GM18861 (cell line): ENCODE data around the gene RARRES2.

Experiments used
- ATAC-seq: cut with Tn5 transposase; IDR thresholded peaks from one replicate; pipeline ENCODE4 v1.9.1; 2021; ENCODE audit not compliant: unreplicated experiment

RARRES2 gene

DNA sequence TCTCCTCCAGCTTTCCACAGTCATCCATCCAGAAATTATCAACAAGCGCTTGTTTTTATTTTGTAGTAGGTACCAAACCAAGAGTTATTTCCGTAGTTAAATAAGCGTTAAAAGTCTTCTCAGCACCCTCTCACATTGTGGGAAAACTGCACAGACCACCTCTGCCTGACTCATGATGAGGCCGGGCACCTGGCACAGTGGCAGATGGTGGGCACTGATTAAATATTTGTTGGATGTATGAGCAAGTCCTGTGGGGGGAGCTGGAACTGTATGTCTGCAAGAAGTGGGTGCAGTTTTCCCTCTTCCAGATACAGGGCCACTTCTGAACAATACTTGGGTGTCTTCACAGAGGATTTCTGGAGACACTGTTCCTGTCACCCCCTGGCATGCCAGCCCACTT, 21.9 kb upstream of the RARRES2 start:
- no peak for ATAC-seq

DNA sequence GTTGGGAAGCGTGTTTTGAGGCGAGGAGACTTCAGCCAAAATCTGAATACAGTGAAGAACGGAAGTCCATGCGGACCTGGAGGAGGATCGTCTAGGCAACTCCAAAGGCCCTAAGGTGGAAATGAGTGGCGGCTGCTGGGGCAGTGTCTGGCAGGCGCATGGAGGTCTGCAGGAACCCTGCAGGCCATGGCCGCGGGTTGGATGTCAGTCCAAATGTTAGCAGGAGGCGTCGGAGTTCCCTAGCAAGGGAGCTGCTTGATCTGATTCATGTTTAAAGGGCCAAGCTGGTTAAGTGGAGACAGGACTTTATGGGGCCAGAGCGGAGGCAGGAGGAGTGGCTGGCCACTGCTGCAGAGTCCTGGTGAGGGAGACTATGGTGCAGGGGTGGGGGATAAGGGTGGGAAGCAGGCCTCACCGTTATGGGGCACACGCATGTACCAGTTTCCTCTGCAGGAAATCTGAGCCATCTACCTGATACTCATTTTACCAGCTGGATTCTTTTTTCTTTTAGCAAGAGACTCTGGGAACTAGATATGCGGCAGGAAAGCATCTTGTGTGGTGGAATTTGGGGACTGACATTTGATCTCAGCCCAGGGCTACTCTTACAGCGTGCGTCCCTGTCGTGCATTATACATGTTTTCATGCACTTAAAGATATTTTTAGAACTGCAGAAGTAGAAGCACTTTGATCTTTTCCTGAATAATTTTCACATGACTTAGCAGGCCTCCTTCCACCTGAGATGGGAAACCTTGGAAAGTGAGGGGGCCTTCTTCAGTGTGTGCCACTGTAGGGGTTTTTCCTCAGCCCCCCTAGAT, 20.6 kb upstream of the RARRES2 start:
- ATAC-seq = no peak

DNA sequence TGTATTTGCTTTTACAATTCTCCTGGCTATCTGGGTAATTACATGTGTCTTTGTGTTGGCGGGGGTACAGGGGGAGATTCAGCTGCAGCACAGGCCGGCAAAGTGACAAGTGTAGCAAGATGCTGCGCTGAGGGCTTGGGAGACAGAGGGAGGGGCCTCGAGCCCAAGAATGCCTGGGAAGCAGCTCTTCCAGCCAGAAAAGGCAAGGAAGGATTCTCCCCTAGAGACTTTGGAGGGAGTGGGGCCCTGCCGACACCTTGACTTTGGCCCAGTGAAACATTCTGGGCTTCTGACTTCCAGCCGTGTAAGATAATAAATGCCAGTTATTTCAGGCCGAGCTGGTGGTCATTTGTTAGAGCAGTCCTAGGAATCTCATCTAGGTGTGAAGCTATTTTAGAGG, 20.0 kb upstream of the RARRES2 start:
- no peak for ATAC-seq

DNA sequence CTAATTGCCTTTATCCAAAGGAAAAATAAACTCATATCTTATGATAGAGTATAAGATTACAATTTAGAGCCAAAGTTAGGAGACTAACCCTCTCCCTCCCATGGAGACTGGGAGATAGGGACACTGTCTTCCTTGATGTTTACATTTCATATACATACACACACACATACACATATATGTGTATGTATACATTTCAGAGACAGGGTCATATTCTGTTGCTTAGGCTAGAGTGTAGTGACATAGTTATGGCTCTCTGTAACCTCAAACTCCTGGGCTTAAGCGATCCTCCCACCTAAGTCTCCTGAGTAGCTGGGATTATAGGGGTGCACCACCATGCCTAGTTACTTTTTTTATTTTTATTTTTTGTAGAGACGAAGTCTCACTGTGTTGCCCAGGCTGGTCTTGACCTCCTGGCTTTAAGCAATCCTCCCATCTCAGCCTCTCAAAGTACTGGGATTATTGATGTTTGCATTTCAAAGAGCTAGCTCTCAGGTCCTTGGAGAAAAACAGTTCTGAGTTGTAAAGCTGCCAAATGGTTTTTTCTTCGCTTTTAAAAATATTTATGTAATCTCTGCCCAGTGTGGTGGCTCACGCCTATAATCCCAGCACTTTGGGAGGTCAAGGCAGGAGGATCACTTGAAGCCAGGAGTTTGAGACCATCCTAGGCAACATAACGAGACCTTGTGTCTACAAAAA, 19.1 kb upstream of the RARRES2 start:
- no peak for ATAC-seq

DNA sequence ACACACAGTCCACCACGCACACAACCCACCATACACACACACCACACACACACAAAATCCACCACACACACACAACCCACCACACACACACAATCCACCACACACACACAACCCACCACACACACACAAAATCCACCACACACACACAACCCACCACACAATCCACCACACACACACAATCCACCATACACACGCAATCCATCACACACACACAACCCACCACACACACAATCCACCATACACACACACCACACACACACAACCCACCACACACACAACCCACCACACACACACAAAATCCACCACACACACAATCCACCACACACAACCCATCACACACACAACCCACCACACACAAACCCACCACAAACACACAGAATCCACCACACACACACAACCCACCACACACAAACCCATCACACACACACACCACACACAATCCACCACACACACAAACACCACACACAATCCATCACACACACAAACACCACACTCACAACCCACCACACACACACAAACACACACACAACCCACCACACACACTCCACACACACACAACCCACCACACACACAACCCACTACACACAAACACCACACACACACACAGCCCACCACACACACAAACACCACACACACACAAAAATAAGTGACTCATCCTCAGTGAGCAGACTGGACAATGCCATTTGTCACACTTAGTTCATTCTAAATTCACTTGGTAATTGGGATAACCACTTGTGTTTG, 18.4 kb upstream of the RARRES2 start:
- ATAC-seq = no peak

DNA sequence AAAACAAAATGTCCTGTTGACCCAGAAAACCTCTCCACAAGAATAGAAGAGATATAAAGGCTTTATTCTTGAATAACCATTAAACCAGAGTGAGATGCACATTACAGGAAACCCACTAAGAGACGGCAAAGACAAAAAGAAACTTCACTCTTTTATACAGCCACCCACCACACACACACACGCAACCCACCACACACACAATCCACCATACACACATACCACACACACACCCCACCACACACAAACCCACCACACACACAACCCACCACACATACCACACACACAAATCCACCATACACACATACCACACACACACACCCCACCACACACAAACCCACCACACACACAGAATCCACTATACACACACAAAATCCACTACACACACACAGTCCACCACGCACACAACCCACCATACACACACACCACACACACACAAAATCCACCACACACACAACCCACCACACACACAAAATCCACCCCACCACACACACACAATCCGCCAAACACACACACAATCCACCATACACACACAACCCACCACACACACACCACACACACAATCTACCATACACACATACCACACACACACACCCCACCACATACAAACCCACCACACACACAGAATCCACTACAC, 17.7 kb upstream of the RARRES2 start:
- ATAC-seq = no peak

DNA sequence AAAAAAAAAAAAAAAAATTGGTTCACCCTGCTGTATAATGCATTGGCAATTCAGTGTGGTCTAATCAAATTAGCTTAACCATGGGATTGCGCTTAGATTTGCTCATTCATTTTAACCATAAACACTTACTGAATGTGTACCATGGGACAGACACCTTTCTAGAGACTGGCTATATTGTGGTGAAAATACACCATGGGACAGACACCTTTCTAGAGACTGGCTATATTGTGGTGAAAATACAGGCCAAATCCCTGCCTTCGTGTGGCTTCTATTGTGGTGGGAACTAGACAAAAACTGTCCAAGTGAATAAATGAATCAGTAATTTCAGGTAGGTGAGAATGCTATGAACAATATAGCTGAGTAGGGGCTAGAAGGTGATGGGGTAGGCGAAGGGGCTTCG, 17.0 kb upstream of the RARRES2 start:
- ATAC-seq = no peak

DNA sequence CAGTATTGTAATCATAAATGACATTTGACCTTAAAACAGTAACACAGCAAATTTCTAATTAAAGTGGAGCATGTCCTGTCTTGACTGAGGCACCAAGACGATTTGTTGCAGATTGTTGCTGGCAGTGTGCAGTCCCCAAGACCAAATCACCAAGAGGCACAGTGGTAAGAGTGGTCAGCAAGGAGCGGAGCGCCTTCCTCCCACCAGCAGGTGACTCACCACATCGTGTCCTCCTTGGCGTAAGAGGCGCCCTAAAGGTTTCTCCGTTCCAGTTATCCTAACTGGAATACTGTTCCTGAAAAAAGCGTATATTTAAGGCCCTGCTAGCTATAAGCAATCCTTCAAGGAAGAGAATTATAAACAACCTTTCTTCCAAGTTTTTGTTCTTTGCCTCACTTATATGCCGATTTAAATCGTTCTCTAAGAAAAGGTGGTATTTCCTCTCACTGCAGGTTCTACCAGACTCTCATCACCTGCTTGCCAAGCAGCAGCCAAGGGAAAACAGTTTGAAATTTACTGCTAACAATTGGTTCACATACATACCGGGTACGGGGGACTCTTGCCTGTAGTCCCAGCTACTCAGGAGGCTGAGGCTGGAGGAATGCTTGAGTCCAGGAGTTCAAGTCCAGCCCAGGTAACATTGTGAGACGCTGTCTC, 16.5 kb upstream of the RARRES2 start:
- ATAC-seq = no peak

DNA sequence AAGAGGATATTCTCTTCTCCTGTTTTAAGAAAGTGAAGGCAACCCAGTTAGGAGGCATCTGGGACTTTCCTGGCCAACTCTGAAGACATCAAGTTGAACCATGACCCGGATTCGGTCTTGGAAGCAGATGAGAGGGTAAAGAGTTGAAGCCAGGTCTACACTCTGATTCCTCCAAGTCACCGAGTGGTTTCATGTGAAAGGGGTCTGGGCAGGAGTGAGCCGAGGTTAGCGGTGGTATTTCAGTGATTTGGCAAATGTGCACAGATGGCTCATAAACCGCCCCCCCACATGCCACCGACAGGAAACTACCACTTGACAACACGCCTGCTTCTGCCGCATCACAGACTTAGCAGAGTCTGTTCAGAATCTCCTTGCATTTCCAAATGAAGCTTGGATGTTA, 15.8 kb upstream of the RARRES2 start:
- no peak for ATAC-seq

DNA sequence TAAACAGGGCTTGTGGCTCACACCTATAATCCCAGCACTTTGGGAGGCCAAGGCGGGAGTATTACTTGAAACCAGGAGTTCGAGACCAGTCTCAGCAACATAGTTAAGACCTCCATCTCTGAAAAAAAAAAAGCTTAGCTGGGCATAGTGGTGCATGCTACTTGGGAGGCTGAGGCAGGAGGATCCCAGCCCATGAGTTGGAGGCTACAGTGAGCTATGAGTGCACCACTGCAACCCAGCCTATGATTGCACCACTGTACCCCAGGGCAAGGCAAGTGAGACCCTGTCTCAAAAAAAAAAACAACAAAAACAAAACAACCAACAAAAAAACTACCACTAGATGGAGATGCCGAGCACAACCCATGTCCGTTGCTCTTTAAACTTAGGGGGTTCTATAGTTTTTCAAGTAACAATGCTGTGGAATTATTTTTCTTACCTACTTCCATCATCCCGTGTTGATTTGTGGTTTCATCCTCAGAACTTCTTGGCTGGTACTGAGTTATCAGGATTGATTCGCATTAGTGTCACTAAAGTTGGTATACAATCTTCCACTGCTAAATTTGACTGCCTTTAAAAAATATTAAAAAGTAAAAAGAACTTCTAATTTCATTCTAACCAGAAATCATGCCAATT, 15.0 kb upstream of the RARRES2 start:
- ATAC-seq = no peak

DNA sequence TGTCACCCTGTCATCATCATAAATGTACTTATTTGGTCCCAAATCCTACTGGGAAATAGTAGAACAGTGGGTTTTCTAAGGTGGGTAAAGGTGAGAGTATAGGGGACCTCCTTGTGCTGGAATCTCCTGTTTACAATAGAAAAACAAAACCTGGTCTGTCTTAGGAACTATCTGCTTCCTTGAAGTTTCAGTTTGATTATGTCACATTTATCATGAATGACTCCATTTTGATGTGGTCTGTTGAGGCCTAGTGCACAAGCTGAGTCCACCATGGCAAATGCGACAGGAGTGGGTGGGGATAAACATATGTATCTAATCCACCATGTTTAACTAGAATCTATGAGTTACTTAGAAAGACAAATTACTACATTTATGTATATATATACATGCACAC, 14.2 kb upstream of the RARRES2 start:
- no peak for ATAC-seq

DNA sequence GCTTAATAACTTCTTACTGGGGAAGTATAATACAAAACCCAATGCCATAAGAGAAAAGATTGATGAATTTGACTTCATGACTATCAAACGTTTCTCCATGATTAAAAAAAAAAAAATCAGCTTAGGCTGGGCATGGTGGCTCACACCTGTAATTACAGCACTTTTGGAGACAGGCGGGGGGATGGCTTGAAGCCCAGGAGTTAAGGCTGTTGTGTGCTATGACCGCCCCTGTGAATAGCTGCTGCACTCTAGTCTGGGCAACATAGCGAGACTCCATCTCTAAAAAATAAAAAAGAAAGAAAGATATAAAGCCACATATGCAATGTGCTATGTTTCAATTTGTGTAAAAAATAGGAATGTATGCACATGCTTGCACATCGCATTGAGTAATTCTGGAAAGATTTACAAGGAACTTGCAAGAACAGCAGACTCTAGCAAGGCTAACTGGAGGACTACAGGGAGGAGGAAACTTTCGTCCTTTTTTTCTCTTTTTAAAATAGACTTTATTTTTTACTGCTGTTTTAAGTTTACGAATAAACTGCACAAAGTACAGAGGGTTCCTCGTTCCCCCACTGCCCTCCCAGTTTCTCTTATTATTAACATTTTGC, 10.3 kb upstream of the RARRES2 start:
- no peak for ATAC-seq

DNA sequence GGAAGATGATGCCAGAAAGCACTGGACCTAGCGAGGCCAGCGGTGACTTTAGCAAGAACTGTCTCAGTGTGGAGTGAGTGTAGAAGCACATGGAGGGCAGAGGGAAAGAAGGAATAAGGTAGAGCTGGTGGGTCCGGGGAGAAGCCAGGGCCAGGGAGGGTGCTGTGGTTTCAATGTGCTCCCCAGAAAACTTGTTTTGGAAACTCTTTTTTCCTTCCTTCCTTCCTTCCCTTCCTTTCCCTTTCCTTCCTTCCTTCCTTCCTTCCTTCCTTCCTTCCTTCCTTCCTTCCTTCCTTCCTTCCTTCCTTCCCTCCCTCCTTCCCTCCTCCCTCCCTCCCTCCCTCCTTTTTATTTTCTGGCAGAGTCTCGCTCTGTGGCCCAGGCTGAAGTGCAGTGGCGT, 5.5 kb upstream of the RARRES2 start:
- ATAC-seq = no peak

DNA sequence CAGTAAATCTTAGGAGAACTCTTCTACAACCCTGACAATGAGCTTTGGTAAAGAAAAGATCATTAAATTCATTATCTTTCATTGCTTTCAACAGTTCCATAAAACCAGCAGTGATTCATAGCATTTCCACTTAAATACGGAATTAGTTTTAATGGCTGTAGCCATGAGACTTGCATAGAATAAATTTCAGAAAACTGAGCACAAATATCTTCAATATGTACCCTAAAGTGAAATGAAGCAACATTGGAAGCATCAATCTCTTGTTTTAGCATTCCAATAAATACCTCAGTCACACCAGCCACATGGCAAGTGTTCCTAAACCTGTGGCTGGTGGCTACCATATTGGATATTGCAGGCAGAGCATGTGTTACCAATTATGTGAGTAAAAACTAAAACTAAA, 3.6 kb upstream of the RARRES2 start:
- ATAC-seq = no peak

DNA sequence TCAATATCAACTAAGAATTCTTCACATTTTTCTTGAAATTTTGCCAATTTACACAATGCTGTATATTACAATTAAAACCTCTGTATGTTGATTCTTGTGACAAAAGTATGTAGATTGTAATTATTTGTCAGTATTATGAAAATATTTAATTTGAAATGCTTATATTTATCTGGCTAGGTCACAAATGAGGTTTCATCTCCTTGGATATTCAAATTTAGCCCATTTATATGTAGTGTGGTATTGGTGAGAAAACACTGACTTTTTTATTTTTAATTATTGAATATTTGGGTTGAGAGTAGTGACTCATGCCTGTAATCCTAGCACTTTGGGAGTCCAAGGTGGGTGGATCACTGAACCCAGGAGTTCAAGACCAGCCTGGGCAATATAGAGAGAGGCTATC, 2.9 kb upstream of the RARRES2 start:
- no peak for ATAC-seq

DNA sequence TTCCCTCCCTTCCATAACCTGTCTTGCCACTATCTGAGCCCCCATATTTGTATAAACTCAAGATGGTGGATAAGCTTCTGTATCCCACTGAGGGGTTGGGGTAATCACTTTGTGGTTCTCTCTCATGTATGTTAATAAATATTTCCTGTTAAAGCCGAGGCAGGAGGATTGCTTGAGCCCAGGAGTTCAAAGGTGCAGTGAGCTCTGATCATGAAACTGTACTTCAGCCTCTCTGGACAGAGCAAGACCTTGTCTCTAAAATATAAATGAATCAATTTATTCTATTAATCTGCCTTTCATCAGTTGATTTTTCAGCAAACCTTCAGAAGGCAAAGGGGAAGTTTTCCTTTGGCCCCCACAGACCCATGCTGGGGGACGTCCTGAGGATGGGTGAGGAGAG, 1.8 kb upstream of the RARRES2 start:
- no peak for ATAC-seq

DNA sequence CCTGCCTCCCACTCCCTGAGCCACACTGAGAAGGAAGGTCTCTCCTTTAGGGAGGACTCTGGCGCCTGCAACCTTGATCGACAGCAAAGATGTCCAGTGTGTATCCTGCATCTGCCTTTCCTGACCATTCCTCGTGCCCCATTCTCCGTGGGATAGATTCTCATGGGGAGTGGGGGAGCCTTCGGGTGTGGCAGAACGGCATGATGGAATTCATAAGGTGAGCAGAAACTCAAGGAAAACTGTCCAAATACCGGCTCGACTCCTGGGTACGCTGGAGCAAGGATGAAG, 636 bp upstream of the RARRES2 start:
- no peak for ATAC-seq

DNA sequence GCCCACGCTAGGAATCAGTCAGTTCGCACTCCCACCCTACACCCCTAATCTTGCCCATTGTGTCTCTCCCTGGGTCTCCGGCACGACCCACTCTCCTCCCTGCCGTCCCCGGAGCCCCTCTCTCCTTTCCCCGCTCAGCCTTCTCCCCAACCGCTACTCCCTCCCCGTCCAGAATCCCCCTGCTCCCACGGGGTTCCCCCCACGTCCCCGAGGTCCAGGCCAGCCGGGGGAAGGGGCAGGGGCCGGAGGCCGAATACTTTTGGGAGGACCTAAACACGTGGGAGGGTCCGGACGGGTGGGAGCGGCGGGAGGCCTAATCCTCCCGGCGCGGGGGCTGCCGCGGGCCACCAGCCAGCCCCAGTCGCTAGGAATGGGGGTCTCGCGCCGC, 560 bp downstream of the RARRES2 start:
- no peak for ATAC-seq

DNA sequence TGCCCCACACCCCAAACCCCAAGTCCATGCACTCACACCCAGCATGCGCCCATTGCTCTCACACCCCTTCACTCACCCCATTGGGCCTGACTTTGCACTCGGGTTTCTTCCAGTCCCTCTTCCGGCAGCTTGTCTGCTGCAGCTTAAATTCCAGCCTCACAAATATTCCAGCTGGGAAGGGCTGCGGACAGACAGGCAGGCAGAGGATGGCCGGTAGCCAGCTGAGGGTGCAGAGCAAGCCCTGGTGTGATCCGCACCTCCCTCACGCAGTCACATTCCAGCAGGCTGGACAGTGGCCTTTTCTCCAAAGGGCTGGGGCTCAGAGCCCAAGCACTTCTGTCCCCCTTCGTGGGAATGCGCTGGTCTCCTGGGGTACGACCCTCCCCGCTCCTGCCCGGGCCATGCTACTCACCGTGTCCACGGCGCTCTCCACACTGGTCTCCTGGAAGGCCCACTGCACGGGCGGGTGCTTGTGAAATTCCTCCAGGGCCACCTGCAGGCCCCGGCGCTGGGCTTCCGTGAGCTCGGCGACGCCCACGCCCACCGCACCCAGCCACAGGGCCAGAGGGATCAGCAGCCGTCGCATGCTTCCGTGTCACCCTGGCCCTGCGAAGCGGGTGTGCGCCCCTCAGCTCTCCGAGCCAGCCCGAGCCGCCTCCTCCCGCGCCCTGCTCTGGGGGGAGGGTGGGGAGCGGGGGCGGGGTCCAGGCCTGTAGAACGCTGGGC, 1.2 kb downstream of the RARRES2 start:
- no peak for ATAC-seq

DNA sequence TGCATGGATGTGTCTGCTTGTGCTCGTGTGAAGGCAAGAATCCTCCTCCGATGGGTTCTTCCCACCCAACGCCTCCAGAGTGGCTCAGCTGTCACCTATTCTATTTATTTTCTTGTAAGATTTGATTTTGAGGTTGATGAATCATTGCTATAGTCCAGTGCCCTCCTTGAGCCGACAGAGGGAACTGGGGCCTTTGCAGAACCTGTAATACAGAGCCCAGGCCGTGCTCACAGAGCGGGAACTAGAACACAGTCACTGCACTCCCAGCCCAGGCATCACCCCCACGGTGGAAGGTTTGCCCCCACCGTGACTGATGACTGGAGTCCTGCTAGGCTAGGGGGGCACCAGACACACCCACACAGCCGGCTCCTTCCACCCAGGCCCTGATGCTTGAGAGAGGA, 2.0 kb downstream of the RARRES2 start:
- ATAC-seq = no peak
